Upper lobe of left lung (tissue), 6 donors: ENCODE data around the gene UAP1. TPM values are rescaled to one million over a fixed set of nuclear protein-coding genes. Genes with fewer than 3 reads are reported as not detected.
A peak's percentile ranks its signal among the peaks of the same experiment; 100 is the strongest.
"Not testable (repeated sequence)": the region's sequence is repeated elsewhere in the genome, so short reads cannot be mapped to it uniquely, and the experiment has no call there.

Source experiments
- ATAC-seq, 2 donors: fragments of 200-7000 bp; cut with Tn5 transposase; one replicate each; pipeline ENCODE4 v1.9.1; 2022; ENCODE audit warnings: mild to moderate bottlenecking in 2 of 2, moderate library complexity in 2 of 2; ENCODE audit not compliant: low FRiP score in 2 of 2
- DNase-seq, 2 donors: peaks; one replicate each; pipeline ENCODE4 v3.0.0-alpha.2; 2019 to 2020
- H3K27ac ChIP-seq, 4 donors: fragments of 200-600 bp; sonication (generic); one replicate each; pipeline ENCODE4 v1.5.1; 2016 to 2019
- H3K27me3 ChIP-seq, 4 donors: fragments of 200-600 bp; sonication (generic); one replicate each; pipeline ENCODE4 v1.5.1; 2017 to 2019
- H3K36me3 ChIP-seq, 4 donors: fragments of 200-600 bp; sonication (generic); one replicate each; pipeline ENCODE4 v1.5.1; 2016 to 2019
- H3K4me1 ChIP-seq, 4 donors: fragments of 200-600 bp; sonication (generic); one replicate each; pipeline ENCODE4 v1.5.1; 2018 to 2019
- H3K4me3 ChIP-seq, 4 donors: fragments of 200-600 bp; sonication (generic); one replicate each; pipeline ENCODE4 v1.5.1; 2017 to 2019; ENCODE audit warnings: mild to moderate bottlenecking in 2 of 4, moderate library complexity in 1 of 4
- H3K9me3 ChIP-seq, 4 donors: fragments of 200-600 bp; sonication (generic); one replicate each; pipeline ENCODE4 v1.5.1; 2018 to 2019
- CTCF ChIP-seq, 6 experiments: fragments of 450-650 bp in 4 of 6; fragments of 200-600 bp in 2 of 6; sonication (generic) in 2 of 6; IDR thresholded peaks; one replicate each; pipeline ENCODE4 v1.5.1; 2016 to 2019; ENCODE audit warnings: antibody characterized with exemption in 6 of 6
- EP300 ChIP-seq, 4 donors: sonication (generic); formaldehyde crosslinking; IDR thresholded peaks; one replicate each; pipeline ENCODE4 v1.5.1; 2017; ENCODE audit warnings: antibody characterized with exemption in 4 of 4, control low read depth in 2 of 4
- POLR2A ChIP-seq, 4 donors: fragments of 450-650 bp; IDR thresholded peaks; one replicate each; pipeline ENCODE4 v1.5.1; 2016 to 2017; ENCODE audit warnings: antibody characterized with exemption in 4 of 4, mild to moderate bottlenecking in 2 of 4
- POLR2AphosphoS5 ChIP-seq, 2 donors: sonication (generic); formaldehyde crosslinking; IDR thresholded peaks; one replicate each; pipeline ENCODE4 v1.5.1; 2017; ENCODE audit warnings: antibody characterized with exemption in 2 of 2
- WGBS, 2 donors: methylation state at CpG; one replicate each; pipeline ENCODE4 v1.1.5; 2017 to 2018; 5-methylcytosine and 5-hydroxymethylcytosine counted together
- total RNA-seq, 6 donors: library from RNA; depleted of rRNA in 4 of 6; stranded (reverse); fragments of >200 nt in 4 of 6; gene quantifications; one replicate each; pipeline versions ENCODE4 v1.1.0 to v1.2.1, GENCODE V29; 2016 to 2021
- donor health status: DM: no; HTN: no; CAD: no; lungs with moderate emphysema.
- donor health status: DM: no; HTN: yes; CAD: no; lungs with severe emphysema.

The UAP1 gene
- total RNA-seq, 6 donors from 2014 or later = 12.6 to 69.0 (median 35.2) TPM

DNA sequence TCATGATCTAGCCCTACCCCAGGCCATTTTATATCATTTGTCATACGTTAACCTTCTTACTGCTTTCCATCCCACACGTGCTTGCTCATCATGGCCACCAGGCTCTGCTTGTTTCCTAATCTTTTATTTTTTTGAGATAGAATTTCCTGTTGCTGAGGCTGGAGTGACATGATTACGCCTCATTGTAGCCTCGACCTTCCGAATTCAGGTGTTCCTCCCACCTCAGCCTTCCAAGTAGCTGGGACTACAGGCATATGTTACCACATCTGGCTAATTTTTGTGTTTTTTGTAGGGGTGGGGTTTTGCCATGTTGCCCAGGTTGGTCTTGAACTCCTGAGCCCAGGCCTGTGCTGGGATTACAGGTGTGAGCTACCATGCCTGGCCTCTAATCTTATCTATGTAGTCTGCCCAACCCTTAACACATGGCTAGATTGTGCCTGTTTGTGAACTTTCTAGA is 3.3 kb downstream of the UAP1 start:
- no peaks in the 10 kb centered on the region for H3K9me3 ChIP-seq
- no peak for DNase-seq
- no peak for TF ChIP-seq POLR2A (IDR thresholded peaks at IDR 0.05)
- no peak for TF ChIP-seq CTCF (IDR thresholded peaks at IDR 0.05)
- no peak for TF ChIP-seq POLR2AphosphoS5 (IDR thresholded peaks at IDR 0.05)
- TF ChIP-seq EP300 (IDR thresholded peaks at IDR 0.05) = no peak
- no peak overlapping the region for H3K27ac ChIP-seq
- no peak for ATAC-seq
- H3K4me1 ChIP-seq = peaks cover 21 to 24% (median 22%) of the 10 kb centered on the region in 4 donors
- H3K36me3 ChIP-seq = peaks cover 0 to 16% (median 2%) of the 10 kb centered on the region in 4 donors
- 80 to 82% methylated on average over 5 of the region's 5 CpGs for WGBS, 2 donors
- H3K27me3 ChIP-seq = no peaks in the 10 kb centered on the region
- H3K4me3 ChIP-seq = no peak overlapping the region

- TF ChIP-seq CTCF (IDR thresholded peaks at IDR 0.05) (no peak), EP300 (IDR thresholded peaks at IDR 0.05) (no peak), POLR2AphosphoS5 (IDR thresholded peaks at IDR 0.05) (no peak), POLR2A (IDR thresholded peaks at IDR 0.05) (no peak)
- Histone ChIP-seq H3K4me3 (no peak overlapping the region), H3K27ac (no peak overlapping the region), H3K9me3 (no peaks in the 10 kb centered on the region), H3K4me1 (peaks cover 16 to 21% (median 17%) of the 10 kb centered on the region in 4 donors), H3K27me3 (no peaks in the 10 kb centered on the region), H3K36me3 (peaks cover 0 to 16% (median 2%) of the 10 kb centered on the region in 4 donors)
- DNase-seq (no peak), ATAC-seq (no peak)
These were observed 3.9 kb downstream of the UAP1 start for GRCh38 chr1:162565460-162565859.

GRCh38 chr1:162566870-162567269 is 5.3 kb downstream of the UAP1 start:
- 91 to 92% methylated on average over 1 of the region's 1 CpG for WGBS, 2 donors
- no peaks in the 10 kb centered on the region for H3K9me3 ChIP-seq
- DNase-seq = no peak
- ATAC-seq = no peak
- H3K4me1 ChIP-seq = peaks cover 13 to 18% (median 16%) of the 10 kb centered on the region in 4 donors
- no peaks in the 10 kb centered on the region for H3K27me3 ChIP-seq
- H3K4me3 ChIP-seq = no peak overlapping the region
- no peak overlapping the region for H3K27ac ChIP-seq
- TF ChIP-seq CTCF (IDR thresholded peaks at IDR 0.05) (no peak), EP300 (IDR thresholded peaks at IDR 0.05) (no peak), POLR2AphosphoS5 (IDR thresholded peaks at IDR 0.05) (no peak)
- peaks cover 0 to 16% (median 2%) of the 10 kb centered on the region in 4 donors for H3K36me3 ChIP-seq

GRCh38 chr1:162568802-162569201 is 7.3 kb downstream of the UAP1 start:
- Histone ChIP-seq H3K27me3 (no peaks in the 10 kb centered on the region), H3K4me3 (no peak overlapping the region), H3K27ac (peak overlapping the region in 2 of 4 donors; percentile 32 to 37), H3K4me1 (peaks cover 0 to 19% (median 8%) of the 10 kb centered on the region in 4 donors), H3K36me3 (peaks cover 0 to 16% (median 2%) of the 10 kb centered on the region in 4 donors), H3K9me3 (no peaks in the 10 kb centered on the region)
- TF ChIP-seq EP300 (IDR thresholded peaks at IDR 0.05) (no peak), POLR2A (IDR thresholded peaks at IDR 0.05) (no peak), POLR2AphosphoS5 (IDR thresholded peaks at IDR 0.05) (no peak), CTCF (IDR thresholded peaks at IDR 0.05) (no peak)
- no peak for DNase-seq
- 39 to 44% methylated on average over 4 of the region's 4 CpGs for WGBS, 2 donors
- no peak for ATAC-seq

DNA sequence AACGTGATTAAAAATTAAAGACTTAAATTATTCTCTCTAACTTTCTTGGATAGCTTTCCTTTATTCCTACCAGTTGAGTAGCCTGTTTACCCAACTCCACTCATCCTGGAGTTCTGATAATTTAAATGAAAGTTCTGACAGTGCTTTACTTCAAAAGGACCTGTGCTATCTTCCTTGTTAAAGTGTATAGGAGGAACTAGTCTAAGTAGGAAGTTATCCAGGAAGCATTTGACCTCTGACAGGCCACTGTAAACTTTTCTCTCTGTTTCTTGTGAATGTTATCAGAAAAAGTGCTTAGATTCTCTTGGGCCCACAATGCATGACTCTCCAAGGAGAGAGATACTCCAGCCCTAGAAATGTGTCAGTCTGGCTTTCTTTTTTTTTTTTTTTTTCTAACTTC is 9.2 kb downstream of the UAP1 start:
- TF ChIP-seq POLR2A (IDR thresholded peaks at IDR 0.05) = no peak
- no peak for TF ChIP-seq CTCF (IDR thresholded peaks at IDR 0.05)
- no peak for TF ChIP-seq POLR2AphosphoS5 (IDR thresholded peaks at IDR 0.05)
- no peak for TF ChIP-seq EP300 (IDR thresholded peaks at IDR 0.05)
- Histone ChIP-seq H3K27ac (no peak overlapping the region), H3K4me1 (peaks cover 0 to 19% (median 8%) of the 10 kb centered on the region in 4 donors), H3K36me3 (peaks cover 0 to 16% (median 2%) of the 10 kb centered on the region in 4 donors), H3K9me3 (no peaks in the 10 kb centered on the region), H3K27me3 (no peaks in the 10 kb centered on the region), H3K4me3 (no peak overlapping the region)
- DNase-seq = no peak
- 78 to 90% methylated on average over 1 of the region's 1 CpG for WGBS, 2 donors
- peak in 1 of 2 donors; percentile 16 for ATAC-seq

DNA sequence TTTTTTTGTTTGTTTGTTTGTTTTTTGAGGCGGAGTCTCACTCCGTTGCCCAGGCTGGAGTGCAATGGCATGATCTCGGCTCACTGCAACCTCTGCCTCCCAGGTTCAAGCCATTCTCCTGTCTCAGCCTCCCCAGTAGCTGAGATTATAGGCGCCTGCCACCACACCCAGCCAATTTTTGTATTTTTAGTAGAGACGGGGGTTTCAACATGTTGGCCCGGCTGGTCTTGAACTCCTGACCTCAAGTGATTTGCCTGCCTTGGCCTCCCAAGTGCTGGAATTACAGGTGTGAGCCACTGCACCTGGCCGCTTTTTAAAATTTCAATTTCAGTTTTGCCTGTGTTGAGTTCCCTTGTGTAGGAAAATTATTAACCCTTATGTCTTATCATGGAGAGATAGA is 9.6 kb downstream of the UAP1 start:
- not testable (repeated sequence) for ATAC-seq, H3K27ac ChIP-seq, DNase-seq, H3K27me3 ChIP-seq, H3K9me3 ChIP-seq, H3K4me3 ChIP-seq
- peaks cover 0 to 14% (median 2%) of the 10 kb centered on the region in 4 donors for H3K36me3 ChIP-seq
- H3K4me1 ChIP-seq = peaks cover 0 to 19% (median 8%) of the 10 kb centered on the region in 4 donors
- WGBS, 2 donors = 85 to 95% methylated on average over 7 of the region's 7 CpGs
